Caco-2 (cell line): ENCODE data around the gene LRP8. TPM values are rescaled to one million over a fixed set of nuclear protein-coding genes. Genes with fewer than 3 reads are reported as not detected.

Experiments
- BruUV-seq: library from RNA; stranded (reverse); fragments of 400-500 nt; replicated peaks from 2 replicates; lab custom pipeline; 2021; lab: Mats Ljungman, UMichigan
- CTCF ChIA-PET: fragments of 300-600 bp; sonication (Branson Sonifier 250); formaldehyde crosslinking; loops from one replicate; lab custom pipeline; 2022; ENCODE audit warnings: antibody characterized with exemption; lab: Charles Lee
- POLR2A ChIA-PET: fragments of 300-600 bp; sonication (Branson Sonifier 250); formaldehyde crosslinking; loops from one replicate; lab custom pipeline; 2022; ENCODE audit warnings: antibody characterized with exemption; lab: Charles Lee
- DNase-seq, 2 experiments: peaks; one replicate each; pipeline versions ENCODE4 v3.0.0 to v3.0.0-alpha.2; 2020 to 2022
- H3K27me3 ChIP-seq: replicated peaks from 2 replicates; pipeline ENCODE4 v1.6.0; 2011; ENCODE audit warnings: low read length; ENCODE audit not compliant: control insufficient read depth, insufficient read depth
- H3K36me3 ChIP-seq: 2 replicates; pipeline ENCODE4 v1.5.1; 2011; ENCODE audit warnings: low read length; ENCODE audit not compliant: control insufficient read depth, insufficient read depth
- H3K4me1 ChIP-seq: fragments of 250-450 bp; sonication (Bioruptor Pico); 2 replicates; pipeline ENCODE4 v1.5.1; 2020; ENCODE audit warnings: mild to moderate bottlenecking
- H3K4me3 ChIP-seq: 2 replicates; pipeline ENCODE4 v1.5.1; 2011; ENCODE audit warnings: low read depth, mild to moderate bottlenecking, control low read depth, low read length
- H3K9me3 ChIP-seq: fragments of 250-450 bp; sonication (Bioruptor Pico); 2 replicates; pipeline ENCODE4 v1.5.1; 2020; ENCODE audit warnings: mild to moderate bottlenecking, moderate library complexity
- H3K27ac Mint-ChIP-seq: one replicate; pipeline ENCODE4 v1.8.0; 2022; ENCODE audit warnings: mixed read lengths; ENCODE audit not compliant: unreplicated experiment
- H3K27me3 Mint-ChIP-seq: one replicate; pipeline ENCODE4 v1.8.0; 2022; ENCODE audit warnings: mixed read lengths; ENCODE audit not compliant: insufficient read depth, unreplicated experiment
- H3K36me3 Mint-ChIP-seq: one replicate; pipeline ENCODE4 v1.8.0; 2022; ENCODE audit warnings: mild to moderate bottlenecking, mixed read lengths; ENCODE audit not compliant: insufficient read depth, unreplicated experiment
- H3K4me1 Mint-ChIP-seq: one replicate; pipeline ENCODE4 v1.8.0; 2022; ENCODE audit warnings: low read depth, mixed read lengths; ENCODE audit not compliant: unreplicated experiment
- H3K4me3 Mint-ChIP-seq: one replicate; pipeline ENCODE4 v1.8.0; 2022; ENCODE audit warnings: mild to moderate bottlenecking, moderate library complexity, mixed read lengths; ENCODE audit not compliant: unreplicated experiment
- H3K9me3 Mint-ChIP-seq: one replicate; pipeline ENCODE4 v1.8.0; 2022; ENCODE audit warnings: mixed read lengths; ENCODE audit not compliant: unreplicated experiment
- intact Hi-C: fragments of 100-400 bp; cut with micrococcal nuclease; formaldehyde crosslinking; loops from one replicate; pipeline ENCODE4 v1.10.0; 2022; ENCODE audit not compliant: unreplicated experiment
- total RNA-seq: library from RNA; stranded (reverse); gene quantifications from 2 replicates; pipeline ENCODE4 v1.2.3, GENCODE V29; 2022
- TF ChIP-seq, protein P1 (sequence below), 2 experiments: fragments of 200-600 bp in 1 of 2; IDR thresholded peaks; 1 replicate in 1 of 2; 2 replicates in 1 of 2; pipeline versions ENCODE4 v1.5.1 to v1.8.0; 2011 to 2022; ENCODE audit warnings: antibody characterized with exemption in 1 of 2, control low read depth in 1 of 2, inconsistent platforms in 1 of 2, low read depth in 1 of 2, low read length in 1 of 2, mild to moderate bottlenecking in 1 of 2, moderate library complexity in 1 of 2; ENCODE audit not compliant: insufficient read depth in 1 of 2, severe bottlenecking in 1 of 2, unreplicated experiment in 1 of 2

Gene LRP8
- total RNA-seq, 1 experiment from 2014 or later = 11.8 TPM

DNA sequence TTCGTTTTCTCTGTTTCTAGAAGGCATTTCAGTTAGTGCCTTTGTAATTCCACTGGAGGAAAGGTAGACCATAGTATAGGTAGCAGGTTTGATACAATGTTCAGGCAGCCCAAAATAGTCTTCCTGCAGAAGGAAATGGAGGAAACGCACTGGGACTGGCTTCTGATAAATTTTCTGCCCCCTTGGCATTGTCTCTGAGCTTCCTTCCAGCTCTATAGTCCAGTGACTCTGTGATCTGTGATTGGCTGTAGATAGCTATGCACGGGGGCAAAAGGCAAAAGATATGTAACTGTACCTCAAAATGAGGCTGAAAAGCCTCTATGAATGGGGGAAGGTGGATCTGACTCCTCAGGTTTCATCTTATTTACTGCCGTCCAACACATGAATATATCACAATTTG lies 83.7 kb downstream of the LRP8 start:
- CTCF ChIA-PET = interaction anchor here (0.6 kb wide), 1 partner anchor 22 kb away, joined by 3 read pairs; no protein-coding TSS in a partner anchor

DNA sequence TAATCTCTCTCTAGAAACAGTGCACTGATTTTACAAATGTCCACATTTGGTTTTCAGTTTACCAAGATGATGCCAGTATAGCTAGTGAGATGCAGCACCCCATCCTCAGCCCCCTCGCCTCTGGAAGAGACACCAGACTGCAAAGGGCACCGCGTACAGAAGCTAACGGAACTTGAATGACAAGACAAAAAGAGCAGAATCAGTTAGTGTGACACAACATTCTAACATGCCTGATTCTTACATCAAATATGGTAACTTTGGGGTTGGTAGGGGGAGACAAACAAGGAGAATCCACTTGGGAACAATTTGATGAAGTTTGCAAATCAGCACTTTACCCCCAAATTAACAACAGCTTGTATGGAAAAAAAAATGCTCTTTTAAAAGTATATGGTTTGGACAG lies 85.5 kb downstream of the LRP8 start:
- peaks cover 16% of the 10 kb centered on the region for H3K36me3 Mint-ChIP-seq
- H3K27ac Mint-ChIP-seq = no peak overlapping the region
- no peaks in the 10 kb centered on the region for H3K27me3 ChIP-seq
- H3K4me3 ChIP-seq = no peak overlapping the region
- no peak for DNase-seq
- ChIA-PET CTCF (no interaction called here), POLR2A (no interaction called here)
- H3K27me3 Mint-ChIP-seq = peaks cover 7% of the 10 kb centered on the region
- no peaks in the 10 kb centered on the region for H3K9me3 ChIP-seq
- no peaks in the 10 kb centered on the region for H3K36me3 ChIP-seq
- H3K9me3 Mint-ChIP-seq = no peaks in the 10 kb centered on the region
- intact Hi-C loops = no loop called here
- H3K4me3 Mint-ChIP-seq = no peak overlapping the region
- H3K4me1 ChIP-seq = 0 out of 2 replicates have a peak, but pooled peaks cover 6% of the 10 kb centered on the region
- peaks cover 6% of the 10 kb centered on the region for H3K4me1 Mint-ChIP-seq
- no TSS peak for BruUV-seq
- TF ChIP-seq, protein P1, sequence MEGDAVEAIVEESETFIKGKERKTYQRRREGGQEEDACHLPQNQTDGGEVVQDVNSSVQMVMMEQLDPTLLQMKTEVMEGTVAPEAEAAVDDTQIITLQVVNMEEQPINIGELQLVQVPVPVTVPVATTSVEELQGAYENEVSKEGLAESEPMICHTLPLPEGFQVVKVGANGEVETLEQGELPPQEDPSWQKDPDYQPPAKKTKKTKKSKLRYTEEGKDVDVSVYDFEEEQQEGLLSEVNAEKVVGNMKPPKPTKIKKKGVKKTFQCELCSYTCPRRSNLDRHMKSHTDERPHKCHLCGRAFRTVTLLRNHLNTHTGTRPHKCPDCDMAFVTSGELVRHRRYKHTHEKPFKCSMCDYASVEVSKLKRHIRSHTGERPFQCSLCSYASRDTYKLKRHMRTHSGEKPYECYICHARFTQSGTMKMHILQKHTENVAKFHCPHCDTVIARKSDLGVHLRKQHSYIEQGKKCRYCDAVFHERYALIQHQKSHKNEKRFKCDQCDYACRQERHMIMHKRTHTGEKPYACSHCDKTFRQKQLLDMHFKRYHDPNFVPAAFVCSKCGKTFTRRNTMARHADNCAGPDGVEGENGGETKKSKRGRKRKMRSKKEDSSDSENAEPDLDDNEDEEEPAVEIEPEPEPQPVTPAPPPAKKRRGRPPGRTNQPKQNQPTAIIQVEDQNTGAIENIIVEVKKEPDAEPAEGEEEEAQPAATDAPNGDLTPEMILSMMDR (IDR thresholded peaks at IDR 0.05; ENCODE audit: insufficient read depth in 1 of 2, low read depth in 1 of 2, low read length in 1 of 2, severe bottlenecking in 1 of 2, unreplicated experiment in 1 of 2) = no peak

More for the DNA sequence above, 83.7 kb downstream of the LRP8 start:
- Mint-ChIP-seq H3K4me1 (no peaks in the 10 kb centered on the region), H3K9me3 (no peaks in the 10 kb centered on the region), H3K4me3 (no peak overlapping the region), H3K27me3 (peaks cover 7% of the 10 kb centered on the region), H3K36me3 (peaks cover 5% of the 10 kb centered on the region), H3K27ac (no peak overlapping the region)
- Histone ChIP-seq H3K9me3 (no peaks in the 10 kb centered on the region), H3K4me3 (no peak overlapping the region), H3K27me3 (no peaks in the 10 kb centered on the region), H3K36me3 (no peaks in the 10 kb centered on the region), H3K4me1 (0 out of 2 replicates have a peak, but pooled peaks cover 3% of the 10 kb centered on the region)
- intact Hi-C loops = no loop called here
- no TSS peak for BruUV-seq
- TF ChIP-seq, protein P1 (IDR thresholded peaks at IDR 0.05; ENCODE audit: insufficient read depth in 1 of 2, low read depth in 1 of 2, low read length in 1 of 2, severe bottlenecking in 1 of 2, unreplicated experiment in 1 of 2) = no peak
- DNase-seq = no peak
- POLR2A ChIA-PET = no interaction called here

DNA sequence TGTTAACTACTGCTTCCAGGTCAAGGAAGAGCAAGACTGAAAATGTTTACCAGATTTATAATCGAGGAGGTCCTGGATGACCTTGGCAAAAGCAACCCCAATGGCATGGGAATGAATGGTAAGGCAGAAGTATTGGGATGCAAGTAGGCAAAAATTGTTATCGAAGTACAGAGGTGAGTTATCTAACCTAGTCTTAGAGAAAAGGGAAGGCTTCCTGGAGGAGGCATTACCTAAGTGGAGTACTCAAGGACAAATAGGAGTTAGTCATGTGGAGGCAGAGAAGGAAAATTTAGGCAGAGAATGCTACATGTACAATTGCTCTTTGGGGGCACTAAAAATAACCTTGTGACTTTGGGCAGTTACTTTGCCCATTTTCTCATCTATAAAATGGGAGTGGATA lies 86.0 kb downstream of the LRP8 start:
- TF ChIP-seq, protein P1 (IDR thresholded peaks at IDR 0.05; ENCODE audit: insufficient read depth in 1 of 2, low read depth in 1 of 2, low read length in 1 of 2, severe bottlenecking in 1 of 2, unreplicated experiment in 1 of 2) = no peak
- intact Hi-C loops = no loop called here
- Histone ChIP-seq H3K4me1 (0 out of 2 replicates have a peak, but pooled peaks cover 6% of the 10 kb centered on the region), H3K36me3 (no peaks in the 10 kb centered on the region), H3K4me3 (no peak overlapping the region), H3K9me3 (no peaks in the 10 kb centered on the region), H3K27me3 (no peaks in the 10 kb centered on the region)
- Mint-ChIP-seq H3K27ac (no peak overlapping the region), H3K36me3 (peaks cover 17% of the 10 kb centered on the region), H3K9me3 (no peaks in the 10 kb centered on the region), H3K4me3 (no peak overlapping the region), H3K4me1 (peaks cover 8% of the 10 kb centered on the region), H3K27me3 (peaks cover 7% of the 10 kb centered on the region)
- ChIA-PET CTCF (no interaction called here), POLR2A (no interaction called here)
- DNase-seq = no peak
- BruUV-seq = no TSS peak
